Esophagus squamous epithelium (tissue), 5 donors: ENCODE measurements around the gene ASIC3. TPM values are rescaled to one million over a fixed set of nuclear protein-coding genes. Genes with fewer than 3 reads are reported as not detected.

ENCODE experiments used
- DNase-seq: peaks from one replicate; lab custom pipeline; 2025; lab: John Stamatoyannopoulos, UW
- H3K27ac ChIP-seq, 4 donors: fragments of 200-600 bp; sonication (generic); one replicate each; pipeline ENCODE4 v1.5.1; 2016 to 2019; ENCODE audit warnings: mild to moderate bottlenecking in 1 of 4
- H3K27me3 ChIP-seq, 4 donors: fragments of 200-600 bp; sonication (generic); 1 replicate in 3 of 4; 2 replicates in 1 of 4; pipeline versions ENCODE4 v1.5.1 to v1.6.0; 2017 to 2021; ENCODE audit warnings: antibody characterized with exemption in 1 of 4
- H3K36me3 ChIP-seq, 3 donors: fragments of 200-600 bp; sonication (generic); one replicate each; pipeline ENCODE4 v1.5.1; 2016 to 2019
- H3K4me1 ChIP-seq, 3 donors: fragments of 200-600 bp; sonication (generic); one replicate each; pipeline ENCODE4 v1.5.1; 2017 to 2019
- H3K4me3 ChIP-seq, 4 donors: fragments of 200-600 bp; sonication (generic); 1 replicate in 3 of 4; 2 replicates in 1 of 4; pipeline ENCODE4 v1.5.1; 2016 to 2019; ENCODE audit warnings: mild to moderate bottlenecking in 2 of 4, moderate library complexity in 1 of 4
- H3K9me3 ChIP-seq, 3 donors: fragments of 200-600 bp; sonication (generic); one replicate each; pipeline ENCODE4 v1.5.1; 2016 to 2019
- CTCF ChIP-seq, 6 experiments: fragments of 450-650 bp in 4 of 6; fragments of 200-600 bp in 2 of 6; sonication (generic) in 2 of 6; IDR thresholded peaks; one replicate each; pipeline ENCODE4 v1.5.1; 2016 to 2019; ENCODE audit warnings: antibody characterized with exemption in 6 of 6, mild to moderate bottlenecking in 4 of 6, moderate library complexity in 4 of 6
- POLR2A ChIP-seq, 4 donors: fragments of 450-650 bp; IDR thresholded peaks; one replicate each; pipeline ENCODE4 v1.6.1; 2017; ENCODE audit warnings: antibody characterized with exemption in 4 of 4, mild to moderate bottlenecking in 4 of 4, moderate library complexity in 3 of 4
- WGBS, 2 donors: methylation state at CpG; one replicate each; pipeline ENCODE4 v1.1.5; 2018; 5-methylcytosine and 5-hydroxymethylcytosine counted together
- intact Hi-C: fragments of 100-400 bp; cut with DNase I; formaldehyde crosslinking; loops from one replicate; pipeline ENCODE4 v1.15.0; 2022
- total RNA-seq, 4 donors: library from RNA; depleted of rRNA; stranded (reverse); fragments of >200 nt; gene quantifications; one replicate each; pipeline ENCODE4 v1.1.0, GENCODE V29; 2016
- donor health status: DM: yes; HTN: yes; CAD: no.

ASIC3 gene
- total RNA-seq, 4 donors from 2014 or later: 0.40 to 0.95 TPM; not detected in 2

DNA sequence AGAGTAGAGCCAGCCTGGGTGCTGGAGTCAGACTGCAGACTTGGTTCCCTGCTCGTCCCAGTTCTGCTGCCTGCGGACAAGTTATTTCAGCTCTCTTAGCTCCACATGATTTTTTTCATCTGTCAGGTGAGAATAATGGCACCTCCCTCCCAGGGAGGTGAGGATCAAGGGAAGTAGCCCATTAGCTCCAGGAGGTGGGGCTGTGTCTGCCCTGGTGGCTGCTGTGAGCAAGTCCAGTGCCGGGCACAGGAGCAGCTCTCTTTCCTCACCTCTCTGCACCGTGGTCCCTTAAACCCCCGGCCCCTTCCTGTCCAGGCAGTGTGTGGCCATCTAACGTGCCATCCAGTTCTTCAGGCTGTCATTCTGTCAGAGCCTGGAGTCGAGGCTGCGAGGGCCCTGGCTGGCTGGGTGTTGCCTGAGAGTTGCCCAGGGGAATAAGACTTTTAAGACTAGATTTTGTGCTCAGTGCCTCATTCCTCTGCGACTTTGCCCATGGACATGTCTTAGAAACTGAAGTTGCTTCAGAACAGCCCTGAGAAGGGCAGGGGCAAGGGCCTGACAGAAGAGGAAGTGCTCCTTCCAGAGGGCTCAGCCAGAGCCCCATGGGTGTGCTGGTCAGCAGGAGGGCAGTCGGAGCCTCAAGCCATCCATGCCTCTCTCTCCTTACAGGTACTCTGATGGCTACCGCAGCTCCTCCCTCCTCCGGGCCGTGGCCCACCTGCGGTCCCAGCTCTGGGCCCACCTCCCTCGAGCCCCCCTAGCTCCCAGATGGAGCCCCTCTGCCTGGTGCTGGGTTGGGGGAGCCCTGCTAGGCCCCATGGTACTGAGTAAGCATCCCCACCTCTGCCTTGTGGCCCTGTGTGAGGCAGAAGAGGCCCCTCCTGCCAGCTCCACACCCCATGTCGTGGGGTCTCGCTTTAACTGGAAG, 15.1 kb upstream of the ASIC3 start:
- H3K27ac ChIP-seq: no peak overlapping the region
- intact Hi-C loops: no loop called here
- H3K9me3 ChIP-seq: no peaks in the 10 kb centered on the region
- WGBS, 2 donors: 83 to 89% methylated on average over 6 to 11 of the region's 17 CpGs
- H3K4me1 ChIP-seq: peaks cover 5 to 14% (median 9%) of the 10 kb centered on the region in 3 donors
- H3K27me3 ChIP-seq: no peaks in the 10 kb centered on the region
- H3K36me3 ChIP-seq: peaks cover 9 to 73% (median 16%) of the 10 kb centered on the region in 3 donors
- DNase-seq: no peak
- TF ChIP-seq CTCF (IDR thresholded peaks at IDR 0.05) (no peak), POLR2A (IDR thresholded peaks at IDR 0.05) (no peak)
- H3K4me3 ChIP-seq: no peak overlapping the region

GRCh38 chr7:151033864-151034249, 14.5 kb upstream of the ASIC3 start:
- Histone ChIP-seq H3K4me1 (peaks cover 6 to 18% (median 13%) of the 10 kb centered on the region in 3 donors), H3K4me3 (no peak overlapping the region), H3K9me3 (no peaks in the 10 kb centered on the region), H3K27me3 (no peaks in the 10 kb centered on the region), H3K27ac (no peak overlapping the region), H3K36me3 (peaks cover 9 to 73% (median 16%) of the 10 kb centered on the region in 3 donors)
- no peak for DNase-seq
- intact Hi-C loops: no loop called here
- 100% methylated on average over 3 of the region's 5 CpGs; no CpG with 5 or more reads in 1 of the 2 donors for WGBS, 2 donors
- TF ChIP-seq CTCF (IDR thresholded peaks at IDR 0.05) (no peak), POLR2A (IDR thresholded peaks at IDR 0.05) (no peak)

DNA sequence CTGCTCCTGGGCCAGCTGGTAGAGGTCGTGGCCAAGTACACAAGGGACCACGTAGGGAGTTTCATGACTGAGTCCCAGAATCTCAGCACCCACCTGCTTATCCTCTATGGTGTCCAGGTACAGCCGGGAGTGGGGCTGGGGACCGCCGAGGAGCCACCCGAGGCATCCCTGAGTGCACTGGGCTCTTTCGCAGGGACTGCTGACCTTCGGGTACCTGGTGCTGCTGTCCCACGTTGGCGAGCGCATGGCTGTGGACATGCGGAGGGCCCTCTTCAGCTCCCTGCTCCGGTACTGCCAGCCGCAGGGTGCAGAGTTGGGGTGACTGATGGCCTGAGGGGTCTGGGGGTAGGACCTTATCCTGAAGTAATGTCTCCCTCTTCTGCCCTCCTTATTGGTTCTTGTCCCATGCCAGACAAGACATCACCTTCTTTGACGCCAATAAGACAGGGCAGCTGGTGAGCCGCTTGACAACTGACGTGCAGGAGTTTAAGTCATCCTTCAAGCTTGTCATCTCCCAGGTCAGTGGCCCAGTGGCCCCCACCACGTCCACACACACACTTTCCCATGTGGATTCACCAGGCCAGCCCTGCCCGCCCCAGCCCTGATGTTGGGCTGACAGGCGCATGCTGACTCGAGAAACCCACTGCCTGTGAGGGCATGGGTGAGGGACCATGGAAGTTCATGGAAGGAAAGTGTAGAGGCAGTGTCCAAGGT, 13.9 kb upstream of the ASIC3 start:
- Histone ChIP-seq H3K27me3 (no peaks in the 10 kb centered on the region), H3K9me3 (no peaks in the 10 kb centered on the region), H3K27ac (no peak overlapping the region), H3K36me3 (peaks cover 9 to 73% (median 16%) of the 10 kb centered on the region in 3 donors), H3K4me3 (no peak overlapping the region), H3K4me1 (peaks cover 8 to 18% (median 13%) of the 10 kb centered on the region in 3 donors)
- whole genome bisulfite sequencing, 2 donors: 77 to 87% methylated on average over 4 to 9 of the region's 21 CpGs
- TF ChIP-seq POLR2A (IDR thresholded peaks at IDR 0.05) (no peak), CTCF (IDR thresholded peaks at IDR 0.05) (no peak)
- intact Hi-C loops: no loop called here
- no peak for DNase-seq

DNA sequence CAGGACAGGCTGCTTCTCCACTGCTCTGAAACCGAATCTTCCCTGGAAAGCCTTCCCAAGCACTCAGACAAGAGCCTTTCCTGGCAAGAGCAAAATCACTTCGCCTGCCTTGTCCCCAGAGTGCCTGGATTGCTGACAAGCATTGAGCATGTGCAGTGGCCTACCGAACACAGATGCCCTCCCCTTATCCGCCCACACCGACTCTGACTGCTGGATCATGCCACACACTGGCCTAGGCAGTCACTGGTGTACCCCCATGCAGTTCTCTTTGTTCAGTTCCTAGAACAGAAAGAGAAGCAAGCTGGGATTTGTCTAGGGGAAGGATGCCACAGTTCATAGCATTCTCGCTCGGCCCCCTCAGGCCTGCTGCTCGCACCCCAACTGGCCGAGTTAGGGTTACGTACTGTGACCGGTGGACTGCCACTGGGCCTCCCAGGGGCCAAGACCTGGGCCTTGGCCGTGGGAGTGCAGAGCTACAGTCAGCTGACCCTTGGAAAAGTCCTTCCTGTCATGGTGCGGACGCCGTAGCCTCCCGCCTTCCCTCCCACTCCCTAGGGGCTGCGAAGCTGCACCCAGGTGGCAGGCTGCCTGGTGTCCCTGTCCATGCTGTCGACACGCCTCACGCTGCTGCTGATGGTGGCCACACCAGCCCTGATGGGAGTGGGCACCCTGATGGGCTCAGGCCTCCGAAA, 13.2 kb upstream of the ASIC3 start:
- Histone ChIP-seq H3K4me3 (no peak overlapping the region), H3K4me1 (peaks cover 8 to 19% (median 16%) of the 10 kb centered on the region in 3 donors), H3K27me3 (no peaks in the 10 kb centered on the region), H3K36me3 (peaks cover 9 to 73% (median 16%) of the 10 kb centered on the region in 3 donors), H3K9me3 (no peaks in the 10 kb centered on the region), H3K27ac (no peak overlapping the region)
- DNase-seq: no peak
- TF ChIP-seq CTCF (IDR thresholded peaks at IDR 0.05): no peak
- WGBS, 2 donors: 78 to 90% methylated on average over 12 to 14 of the region's 21 CpGs
- intact Hi-C loops: no loop called here
